SK-N-SH treated with all-trans-retinoic acid at 6 μM for 48 hours (cell line): ENCODE results near the gene SPAG9.

Experiments used
- ATAC-seq: fragments of 200-7000 bp; cut with Tn5 transposase; 3 replicates; pipeline ENCODE4 v1.9.1; 2020; ENCODE audit warnings: mild to moderate bottlenecking, moderate library complexity
- ARNTL ChIP-seq: fragments of 450-650 bp; formaldehyde crosslinking; IDR thresholded peaks from 2 replicates; pipeline ENCODE4 v1.5.0; 2020; ENCODE audit warnings: low read depth, mild to moderate bottlenecking, moderate library complexity, borderline replicate concordance
- BACH2 ChIP-seq: fragments of 250-450 bp; sonication (Bioruptor Pico); IDR thresholded peaks from 2 replicates; pipeline ENCODE4 v1.9.0; 2021; ENCODE audit warnings: mild to moderate bottlenecking, borderline replicate concordance
- CREB5 ChIP-seq: fragments of 250-450 bp; sonication (Bioruptor Pico); IDR thresholded peaks from 2 replicates; pipeline ENCODE4 v1.5.1; 2020; ENCODE audit warnings: low read depth, mild to moderate bottlenecking, moderate library complexity
- CSDC2 ChIP-seq: fragments of 250-450 bp; sonication (Bioruptor Pico); IDR thresholded peaks from 2 replicates; pipeline ENCODE4 v1.5.0; 2020; ENCODE audit warnings: mild to moderate bottlenecking, moderate library complexity
- CSRNP3 ChIP-seq: fragments of 250-450 bp; sonication (Bioruptor Pico); IDR thresholded peaks from 2 replicates; pipeline ENCODE4 v1.5.1; 2021; ENCODE audit warnings: mild to moderate bottlenecking, moderate library complexity
- ESRRG ChIP-seq: fragments of 250-450 bp; sonication (Bioruptor Pico); IDR thresholded peaks from 2 replicates; pipeline ENCODE4 v1.6.1; 2021; ENCODE audit warnings: mild to moderate bottlenecking
- GLIS3 ChIP-seq: fragments of 250-450 bp; sonication (Bioruptor Pico); IDR thresholded peaks from 2 replicates; pipeline ENCODE4 v1.5.0; 2020; ENCODE audit warnings: mild to moderate bottlenecking, moderate library complexity
- ISL1 ChIP-seq: fragments of 250-450 bp; sonication (Bioruptor Pico); IDR thresholded peaks from 2 replicates; pipeline ENCODE4 v2.1.2; 2022; ENCODE audit warnings: mild to moderate bottlenecking, moderate library complexity
- OSR1 ChIP-seq: fragments of 250-450 bp; sonication (Bioruptor Pico); IDR thresholded peaks from 2 replicates; pipeline ENCODE4 v1.8.0; 2022; ENCODE audit warnings: moderate library complexity, mild to moderate bottlenecking, inconsistent platforms
- PATZ1 ChIP-seq: fragments of 250-450 bp; sonication (Bioruptor Pico); IDR thresholded peaks from 2 replicates; pipeline ENCODE4 v1.8.0; 2020; ENCODE audit warnings: mild to moderate bottlenecking, moderate library complexity, borderline replicate concordance
- POU6F1 ChIP-seq: fragments of 250-450 bp; sonication (Bioruptor Pico); IDR thresholded peaks from 2 replicates; pipeline ENCODE4 v1.8.0; 2021; ENCODE audit warnings: low read depth, mild to moderate bottlenecking, moderate library complexity, borderline replicate concordance
- PPARA ChIP-seq: fragments of 250-450 bp; sonication (Bioruptor Pico); IDR thresholded peaks from 2 replicates; pipeline ENCODE4 v1.5.0; 2020; ENCODE audit warnings: mild to moderate bottlenecking, borderline replicate concordance
- RARB ChIP-seq: fragments of 250-450 bp; sonication (Bioruptor Pico); IDR thresholded peaks from 2 replicates; pipeline ENCODE4 v1.8.0; 2021; ENCODE audit warnings: mild to moderate bottlenecking, moderate library complexity
- SNAI2 ChIP-seq: fragments of 250-450 bp; sonication (Bioruptor Pico); IDR thresholded peaks from 2 replicates; pipeline ENCODE4 v1.5.0; 2020; ENCODE audit warnings: mild to moderate bottlenecking, moderate library complexity
- TCF4 ChIP-seq: fragments of 250-450 bp; sonication (Bioruptor Pico); IDR thresholded peaks from 2 replicates; pipeline ENCODE4 v1.8.0; 2021; ENCODE audit warnings: mild to moderate bottlenecking, moderate library complexity, borderline replicate concordance
- TOX ChIP-seq: fragments of 250-450 bp; sonication (Bioruptor Pico); IDR thresholded peaks from 2 replicates; pipeline ENCODE4 v1.8.0; 2021; ENCODE audit warnings: mild to moderate bottlenecking, moderate library complexity, borderline replicate concordance
- TSHZ2 ChIP-seq: fragments of 250-450 bp; sonication (Bioruptor Pico); IDR thresholded peaks from 2 replicates; pipeline ENCODE4 v1.5.0; 2020; ENCODE audit warnings: mild to moderate bottlenecking, moderate library complexity
- ZC3H10 ChIP-seq: fragments of 250-450 bp; sonication (Bioruptor Pico); IDR thresholded peaks from 2 replicates; pipeline ENCODE4 v1.5.1; 2021; ENCODE audit warnings: mild to moderate bottlenecking, moderate library complexity
- ZFP3 ChIP-seq: fragments of 250-450 bp; sonication (Bioruptor Pico); IDR thresholded peaks from 2 replicates; pipeline ENCODE4 v1.5.0; 2020; ENCODE audit warnings: mild to moderate bottlenecking, moderate library complexity
- ZFP30 ChIP-seq: fragments of 450-650 bp; formaldehyde crosslinking; IDR thresholded peaks from 2 replicates; pipeline ENCODE4 v1.5.0; 2022; ENCODE audit warnings: mild to moderate bottlenecking, moderate library complexity
- ZNF565 ChIP-seq: fragments of 450-650 bp; formaldehyde crosslinking; conservative IDR thresholded peaks from 2 replicates; pipeline ENCODE4 v1.5.0; 2020; ENCODE audit warnings: low read depth, mild to moderate bottlenecking, moderate library complexity
- ZNF70 ChIP-seq: fragments of 450-650 bp; formaldehyde crosslinking; IDR thresholded peaks from 2 replicates; pipeline ENCODE4 v1.5.0; 2020; ENCODE audit warnings: mild to moderate bottlenecking, moderate library complexity
- ZNF8 ChIP-seq: fragments of 450-650 bp; formaldehyde crosslinking; IDR thresholded peaks from 2 replicates; pipeline ENCODE4 v1.5.0; 2020; ENCODE audit warnings: mild to moderate bottlenecking, moderate library complexity

SPAG9 gene

GRCh38 chr17:51164911-51165679 lies 44.4 kb upstream of the SPAG9 start:
- TF ChIP-seq SNAI2 (CRISPR knock-in tag) (no peak), ZNF565 (CRISPR knock-in tag) (no peak), ESRRG (CRISPR knock-in tag) (no peak), PATZ1 (CRISPR knock-in tag) (no peak), OSR1 (CRISPR knock-in tag) (no peak), TCF4 (CRISPR knock-in tag) (no peak), ZFP30 (no peak), CSRNP3 (CRISPR knock-in tag) (no peak), CREB5 (CRISPR knock-in tag) (no peak)
- ATAC-seq = no peak; the same call in 2 of the 3 replicates

- no peak for ATAC-seq
- TF ChIP-seq ISL1 (CRISPR knock-in tag) (no peak), ZC3H10 (no peak), ZNF565 (CRISPR knock-in tag) (no peak), GLIS3 (no peak), ZNF8 (CRISPR knock-in tag) (no peak), RARB (no peak), TSHZ2 (CRISPR knock-in tag) (no peak), ARNTL (CRISPR knock-in tag) (no peak), ESRRG (CRISPR knock-in tag) (no peak), TOX (CRISPR knock-in tag) (no peak), ZNF70 (CRISPR knock-in tag) (no peak), TCF4 (CRISPR knock-in tag) (no peak), BACH2 (CRISPR knock-in tag) (no peak), CSRNP3 (CRISPR knock-in tag) (no peak), POU6F1 (CRISPR knock-in tag) (no peak), CSDC2 (CRISPR knock-in tag) (no peak), PATZ1 (CRISPR knock-in tag) (no peak), PPARA (CRISPR knock-in tag) (no peak), ZFP3 (CRISPR knock-in tag) (no peak), OSR1 (CRISPR knock-in tag) (no peak)
- TF ChIP-seq, all 23 proteins: peak for 0
Measured at GRCh38 chr17:51161541-51161940, 40.9 kb upstream of the SPAG9 start.
